Smooth muscle cell (in vitro differentiated cells): ENCODE results near the gene MAPRE2. TPM values are rescaled to one million over a fixed set of nuclear protein-coding genes. Genes with fewer than 3 reads are reported as not detected.

Experiments used
- DNase-seq: peaks from one replicate; lab custom pipeline; 2025; ENCODE audit not compliant: unreplicated experiment; lab: John Stamatoyannopoulos, UW
- H2AFZ ChIP-seq: fragments of 200-600 bp; sonication (generic); 2 replicates; pipeline ENCODE4 v1.6.0; 2016; ENCODE audit warnings: antibody characterized with exemption, low read depth, mild to moderate bottlenecking
- H3F3A ChIP-seq: fragments of 200-600 bp; sonication (generic); 2 replicates; pipeline ENCODE4 v1.6.0; 2017; ENCODE audit warnings: antibody characterized with exemption, low read depth
- H3K27ac ChIP-seq: fragments of 200-600 bp; sonication (generic); 2 replicates; pipeline ENCODE4 v1.5.1; 2016; ENCODE audit warnings: low read depth, mild to moderate bottlenecking
- H3K27me3 ChIP-seq: fragments of 200-600 bp; sonication (generic); 2 replicates; pipeline ENCODE4 v1.6.1; 2016; ENCODE audit warnings: low read depth, mild to moderate bottlenecking
- H3K36me3 ChIP-seq: fragments of 200-600 bp; sonication (generic); 2 replicates; pipeline ENCODE4 v1.5.1; 2016; ENCODE audit warnings: low read depth
- H3K4me1 ChIP-seq: fragments of 200-600 bp; sonication (generic); 2 replicates; pipeline ENCODE4 v1.5.1; 2016; ENCODE audit warnings: low read depth
- H3K4me2 ChIP-seq: fragments of 200-600 bp; sonication (generic); 2 replicates; pipeline ENCODE4 v1.6.0; 2016; ENCODE audit warnings: mild to moderate bottlenecking
- H3K4me3 ChIP-seq: fragments of 200-600 bp; sonication (generic); 2 replicates; pipeline ENCODE4 v1.5.1; 2016; ENCODE audit warnings: mild to moderate bottlenecking
- H3K79me2 ChIP-seq: fragments of 200-600 bp; sonication (generic); 2 replicates; pipeline ENCODE4 v1.6.0; 2016; ENCODE audit warnings: low read depth, mild to moderate bottlenecking
- H3K9ac ChIP-seq: fragments of 200-600 bp; sonication (generic); 2 replicates; pipeline ENCODE4 v1.6.0; 2016; ENCODE audit warnings: low read depth
- H3K9me3 ChIP-seq: fragments of 200-600 bp; sonication (generic); replicated peaks from 2 replicates; pipeline ENCODE4 v1.5.1; 2016; ENCODE audit warnings: low read depth
- H4K20me1 ChIP-seq: fragments of 200-600 bp; sonication (generic); 2 replicates; pipeline ENCODE4 v1.6.0; 2016; ENCODE audit warnings: low read depth
- CTCF ChIP-seq: fragments of 200-600 bp; sonication (generic); IDR thresholded peaks from 2 replicates; pipeline ENCODE4 v1.5.1; 2017; ENCODE audit warnings: borderline replicate concordance, mild to moderate bottlenecking, antibody characterized with exemption; ENCODE audit not compliant: insufficient read depth, poor library complexity, severe bottlenecking
- WGBS: methylation state at CpG from one replicate; pipeline ENCODE4 v1.1.7; 2016; ENCODE audit warnings: low lambda C conversion rate; 5-methylcytosine and 5-hydroxymethylcytosine counted together
- polyA plus RNA-seq: library from polyadenylated mRNA; unstranded; fragments of >200 nt; fragmentation: Nextera tagmentation; extraction: Ambion mirVana; gene quantifications from 2 replicates; pipeline ENCODE4 v1.2.1, GENCODE V29; 2016
- total RNA-seq: library from RNA; depleted of rRNA; stranded (reverse); fragments of >200 nt; gene quantifications from 2 replicates; pipeline ENCODE4 v1.2.3, GENCODE V29; 2014

MAPRE2 gene
- total and polyA plus RNA-seq, 2 experiments from 2014 or later = 11.2 to 21.8 TPM

GRCh38 chr18:35158728-35159450 is 117.7 kb downstream of the MAPRE2 start:
- Histone ChIP-seq H3K9me3 (no peaks in the 10 kb centered on the region), H2AFZ (no peak overlapping the region), H4K20me1 (no peaks in the 10 kb centered on the region), H3K36me3 (no peaks in the 10 kb centered on the region), H3K4me2 (no peak overlapping the region), H3K27me3 (no peaks in the 10 kb centered on the region), H3K4me1 (no peaks in the 10 kb centered on the region), H3K79me2 (no peaks in the 10 kb centered on the region), H3K4me3 (no peak overlapping the region), H3K27ac (no peak overlapping the region), H3K9ac (no peak overlapping the region), H3F3A (no peaks in the 10 kb centered on the region)
- 93% methylated on average over 5 of the region's 5 CpGs for WGBS
- DNase-seq = no peak
- TF ChIP-seq CTCF = no peak

- Histone ChIP-seq H3K4me1 (no peaks in the 10 kb centered on the region), H3K4me2 (no peak overlapping the region), H2AFZ (no peak overlapping the region), H3K9me3 (no peaks in the 10 kb centered on the region), H3K9ac (no peak overlapping the region), H3K27ac (no peak overlapping the region), H3F3A (no peaks in the 10 kb centered on the region), H3K27me3 (no peaks in the 10 kb centered on the region), H4K20me1 (no peaks in the 10 kb centered on the region), H3K79me2 (no peaks in the 10 kb centered on the region), H3K36me3 (no peaks in the 10 kb centered on the region), H3K4me3 (no peak overlapping the region)
- WGBS = 81% methylated on average over 3 of the region's 3 CpGs
- TF ChIP-seq CTCF = no peak
- DNase-seq = no peak
These were observed 118.6 kb downstream of the MAPRE2 start for GRCh38 chr18:35159782-35160181.

- Histone ChIP-seq H3K36me3 (no peaks in the 10 kb centered on the region), H2AFZ (no peak overlapping the region), H3K79me2 (no peaks in the 10 kb centered on the region), H3K9me3 (no peaks in the 10 kb centered on the region), H3F3A (no peaks in the 10 kb centered on the region), H3K4me1 (no peaks in the 10 kb centered on the region), H3K27me3 (no peaks in the 10 kb centered on the region), H3K9ac (no peak overlapping the region), H4K20me1 (no peaks in the 10 kb centered on the region), H3K27ac (no peak overlapping the region), H3K4me2 (no peak overlapping the region), H3K4me3 (no peak overlapping the region)
- WGBS = 97% methylated on average over 2 of the region's 2 CpGs
- DNase-seq = no peak
- no peak for TF ChIP-seq CTCF
These were observed 120.3 kb downstream of the MAPRE2 start for GRCh38 chr18:35161485-35161884.

GRCh38 chr18:35161934-35162333 is 120.7 kb downstream of the MAPRE2 start:
- no peaks in the 10 kb centered on the region for H3K9me3 ChIP-seq
- H3K4me1 ChIP-seq = no peaks in the 10 kb centered on the region
- no peak overlapping the region for H3K4me3 ChIP-seq
- H3K27me3 ChIP-seq = no peaks in the 10 kb centered on the region
- no peak overlapping the region for H3K4me2 ChIP-seq
- no peaks in the 10 kb centered on the region for H3F3A ChIP-seq
- no peaks in the 10 kb centered on the region for H4K20me1 ChIP-seq
- H2AFZ ChIP-seq = no peak overlapping the region
- H3K9ac ChIP-seq = no peak overlapping the region
- DNase-seq = no peak
- no peaks in the 10 kb centered on the region for H3K79me2 ChIP-seq
- H3K27ac ChIP-seq = no peak overlapping the region
- no peak for TF ChIP-seq CTCF
- H3K36me3 ChIP-seq = no peaks in the 10 kb centered on the region
- 94% methylated on average over 3 of the region's 3 CpGs for WGBS
